Measurements from ENCODE around the gene TTC39C.

DNA sequence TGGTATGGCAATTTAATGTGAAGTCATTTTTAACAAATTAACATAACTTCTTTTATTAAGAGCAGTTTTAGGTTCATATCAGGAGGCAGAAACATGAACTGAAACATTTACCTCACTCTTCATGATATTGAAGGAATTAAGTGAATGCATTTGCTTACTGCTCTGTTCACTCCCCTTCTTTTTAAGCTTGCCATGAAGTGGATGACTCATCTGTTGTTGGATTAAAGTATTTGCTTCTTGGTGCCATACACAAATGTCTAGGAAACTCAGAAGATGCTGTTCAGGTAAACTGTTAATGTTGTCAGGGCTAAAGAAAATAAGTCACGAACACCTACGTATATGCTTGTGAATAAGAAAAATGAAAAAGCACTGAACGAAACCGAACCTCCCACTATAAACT is 114.1 kb downstream of the TTC39C start:
- TF ChIP-seq, protein P1, sequence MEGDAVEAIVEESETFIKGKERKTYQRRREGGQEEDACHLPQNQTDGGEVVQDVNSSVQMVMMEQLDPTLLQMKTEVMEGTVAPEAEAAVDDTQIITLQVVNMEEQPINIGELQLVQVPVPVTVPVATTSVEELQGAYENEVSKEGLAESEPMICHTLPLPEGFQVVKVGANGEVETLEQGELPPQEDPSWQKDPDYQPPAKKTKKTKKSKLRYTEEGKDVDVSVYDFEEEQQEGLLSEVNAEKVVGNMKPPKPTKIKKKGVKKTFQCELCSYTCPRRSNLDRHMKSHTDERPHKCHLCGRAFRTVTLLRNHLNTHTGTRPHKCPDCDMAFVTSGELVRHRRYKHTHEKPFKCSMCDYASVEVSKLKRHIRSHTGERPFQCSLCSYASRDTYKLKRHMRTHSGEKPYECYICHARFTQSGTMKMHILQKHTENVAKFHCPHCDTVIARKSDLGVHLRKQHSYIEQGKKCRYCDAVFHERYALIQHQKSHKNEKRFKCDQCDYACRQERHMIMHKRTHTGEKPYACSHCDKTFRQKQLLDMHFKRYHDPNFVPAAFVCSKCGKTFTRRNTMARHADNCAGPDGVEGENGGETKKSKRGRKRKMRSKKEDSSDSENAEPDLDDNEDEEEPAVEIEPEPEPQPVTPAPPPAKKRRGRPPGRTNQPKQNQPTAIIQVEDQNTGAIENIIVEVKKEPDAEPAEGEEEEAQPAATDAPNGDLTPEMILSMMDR (IDR thresholded peaks at IDR 0.05; ENCODE audit: extremely low read depth in 1 of 2, insufficient read depth in 1 of 2, low read depth in 1 of 2, low read length in 2 of 2) = no peak
- no peak for TF ChIP-seq MYC (IDR thresholded peaks at IDR 0.05; ENCODE audit: low read depth, low read length)
